PFSK-1 (cell line): Measurements from ENCODE around the gene AGR3.

Experiments
- POLR2AphosphoS5 ChIP-seq: IDR thresholded peaks from 2 replicates; pipeline ENCODE4 v1.6.1; 2012; ENCODE audit warnings: low read depth, mild to moderate bottlenecking, control low read depth, low read length, moderate library complexity
- REST ChIP-seq, 2 experiments: IDR thresholded peaks; 2 replicates each; pipeline versions ENCODE4 v1.6.1 to v1.8.0; 2011 to 2012; ENCODE audit warnings: low read depth in 2 of 2, low read length in 2 of 2, control low read depth in 1 of 2, inconsistent platforms in 1 of 2, mild to moderate bottlenecking in 1 of 2, moderate library complexity in 1 of 2; ENCODE audit not compliant: insufficient read depth in 1 of 2
- TAF1 ChIP-seq: IDR thresholded peaks from 2 replicates; pipeline ENCODE4 v1.6.1; 2012; ENCODE audit warnings: low read length, control low read depth, borderline replicate concordance; ENCODE audit not compliant: insufficient read depth

- TF ChIP-seq TAF1 (no peak), REST (IDR thresholded peaks at IDR 0.05; ENCODE audit: insufficient read depth in 1 of 2, low read depth in 2 of 2, low read length in 2 of 2) (no peak), POLR2AphosphoS5 (no peak)
These were observed 7.7 kb downstream of the AGR3 start for GRCh38 chr7:16874066-16874465.
